ENCODE measurements around the gene AFG3L2.

The AFG3L2 gene

DNA sequence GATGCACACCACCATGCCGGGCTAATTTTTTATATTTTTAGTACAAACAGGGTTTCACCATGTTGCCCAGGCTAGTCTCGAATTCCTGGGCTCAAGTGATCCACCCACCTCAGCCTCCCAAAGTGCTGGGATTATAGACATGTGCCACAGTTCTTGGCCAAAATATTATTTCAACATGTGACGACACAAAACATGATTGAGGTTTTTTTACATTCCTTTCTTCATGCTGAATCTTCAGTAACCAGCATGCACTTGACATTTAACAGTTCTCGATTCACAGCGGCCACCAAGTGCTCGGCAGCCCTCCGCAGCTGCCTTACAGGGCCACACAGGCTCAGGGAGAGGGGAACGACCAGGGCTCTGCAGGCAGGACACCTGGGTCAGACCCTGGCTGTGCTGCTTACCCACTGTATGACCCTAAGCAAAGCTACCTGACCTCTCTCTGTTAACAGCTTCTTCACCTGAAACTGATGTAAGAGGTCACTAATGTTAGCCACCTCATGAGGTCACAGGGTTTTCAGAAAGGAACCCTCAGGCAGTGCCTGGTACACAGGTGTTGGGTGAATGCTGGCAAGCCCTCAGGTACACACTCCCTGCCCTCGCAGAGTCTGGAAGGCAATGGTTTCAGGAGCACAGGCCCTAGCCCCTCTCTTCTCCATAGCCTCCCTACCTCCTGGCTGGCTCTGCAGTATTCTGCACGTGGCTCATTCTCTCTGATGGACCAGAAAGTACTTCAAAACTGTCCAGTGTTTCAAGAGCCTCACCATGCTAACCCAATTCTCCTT lies 43.3 kb downstream of the AFG3L2 start:
- no peak overlapping the region for H3K4me3 ChIP-seq (ENCODE audit: low read length)
- TF ChIP-seq, protein P1, sequence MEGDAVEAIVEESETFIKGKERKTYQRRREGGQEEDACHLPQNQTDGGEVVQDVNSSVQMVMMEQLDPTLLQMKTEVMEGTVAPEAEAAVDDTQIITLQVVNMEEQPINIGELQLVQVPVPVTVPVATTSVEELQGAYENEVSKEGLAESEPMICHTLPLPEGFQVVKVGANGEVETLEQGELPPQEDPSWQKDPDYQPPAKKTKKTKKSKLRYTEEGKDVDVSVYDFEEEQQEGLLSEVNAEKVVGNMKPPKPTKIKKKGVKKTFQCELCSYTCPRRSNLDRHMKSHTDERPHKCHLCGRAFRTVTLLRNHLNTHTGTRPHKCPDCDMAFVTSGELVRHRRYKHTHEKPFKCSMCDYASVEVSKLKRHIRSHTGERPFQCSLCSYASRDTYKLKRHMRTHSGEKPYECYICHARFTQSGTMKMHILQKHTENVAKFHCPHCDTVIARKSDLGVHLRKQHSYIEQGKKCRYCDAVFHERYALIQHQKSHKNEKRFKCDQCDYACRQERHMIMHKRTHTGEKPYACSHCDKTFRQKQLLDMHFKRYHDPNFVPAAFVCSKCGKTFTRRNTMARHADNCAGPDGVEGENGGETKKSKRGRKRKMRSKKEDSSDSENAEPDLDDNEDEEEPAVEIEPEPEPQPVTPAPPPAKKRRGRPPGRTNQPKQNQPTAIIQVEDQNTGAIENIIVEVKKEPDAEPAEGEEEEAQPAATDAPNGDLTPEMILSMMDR (conservative IDR thresholded peaks at IDR 0.05; ENCODE audit: low read length) = no peak
- DNase-seq (ENCODE audit: low read depth) = no peak

DNA sequence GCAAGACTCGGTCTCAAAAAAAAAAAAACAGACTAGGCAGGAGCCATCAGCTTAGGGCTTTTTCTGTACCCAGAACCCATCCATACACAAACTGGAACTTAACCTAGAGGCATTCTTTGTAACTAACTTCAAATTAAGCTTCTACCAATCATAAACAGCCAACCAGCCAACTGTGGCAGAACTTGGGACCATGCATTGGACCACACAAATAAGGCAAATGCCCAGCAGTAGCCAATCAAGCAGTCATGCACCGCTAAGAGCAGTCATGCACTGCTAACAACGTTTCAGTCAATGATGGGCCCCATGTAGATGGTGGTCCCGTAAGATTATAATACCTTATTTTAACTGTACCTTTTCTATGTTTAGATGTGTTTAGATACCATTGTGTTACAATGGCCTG lies 46.3 kb downstream of the AFG3L2 start:
- H3K4me3 ChIP-seq (ENCODE audit: low read length) = no peak overlapping the region
- DNase-seq (ENCODE audit: low read depth) = no peak
- TF ChIP-seq, protein P1 (conservative IDR thresholded peaks at IDR 0.05; ENCODE audit: low read length) = no peak

DNA sequence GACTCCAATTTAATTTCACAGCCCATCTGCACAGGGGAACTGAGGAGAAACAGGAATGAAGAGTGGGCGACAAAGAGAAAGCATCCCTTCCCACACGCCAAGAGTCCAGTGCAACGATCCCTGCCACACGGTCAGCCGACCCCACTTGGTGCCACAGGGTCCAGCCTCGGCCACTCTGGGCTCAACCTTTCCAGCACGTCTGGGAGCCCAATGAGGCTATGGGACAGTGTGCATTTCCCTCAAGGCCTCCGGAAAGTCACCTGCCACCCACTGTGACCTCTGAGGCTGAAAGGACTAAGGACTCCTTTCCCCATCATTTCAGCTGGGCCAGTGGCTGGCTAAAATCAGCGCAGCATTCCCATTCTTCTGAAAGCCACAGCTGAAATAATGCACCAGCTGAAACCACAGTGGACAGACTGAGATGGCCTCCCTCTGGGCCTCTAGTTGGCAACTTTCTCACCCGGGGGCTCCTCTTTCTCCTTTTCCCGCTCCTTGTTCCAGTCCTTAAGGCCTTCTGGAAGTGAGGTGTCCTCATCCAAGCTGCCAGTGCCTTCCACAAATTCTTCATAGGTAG lies 47.8 kb downstream of the AFG3L2 start:
- DNase-seq (ENCODE audit: low read depth) = no peak
- H3K4me3 ChIP-seq (ENCODE audit: low read length) = no peak overlapping the region
- TF ChIP-seq, protein P1 (conservative IDR thresholded peaks at IDR 0.05; ENCODE audit: low read length) = no peak

DNA sequence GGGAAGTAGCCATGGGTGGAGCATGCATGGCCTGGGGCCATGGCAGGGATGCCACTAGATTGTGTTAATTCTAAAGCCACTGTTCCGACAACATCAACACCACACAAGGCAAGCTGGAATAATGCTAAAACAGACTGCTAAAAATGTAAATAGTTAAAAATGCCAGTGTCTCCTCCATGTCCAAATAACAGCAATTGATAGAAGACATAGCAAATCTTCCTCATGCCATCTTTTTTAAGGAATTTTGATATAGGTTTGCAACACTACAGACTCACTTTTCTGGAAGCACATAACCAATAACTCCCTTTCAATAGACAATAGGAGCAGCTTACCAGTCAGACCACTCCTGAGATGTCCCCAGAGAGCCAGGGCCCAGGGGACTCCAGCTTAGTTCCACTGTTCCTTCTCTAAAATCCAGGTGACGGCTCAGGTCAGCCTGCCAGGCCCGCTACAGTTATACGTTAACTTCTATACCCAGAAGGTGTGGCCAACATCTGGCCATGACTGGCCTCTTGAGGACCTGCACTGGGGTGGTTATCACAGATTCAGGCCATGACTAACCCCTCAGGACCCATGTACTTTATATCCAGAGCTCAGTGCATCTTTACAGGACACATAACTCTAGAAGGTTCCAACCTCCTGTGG lies 48.7 kb downstream of the AFG3L2 start:
- no peak overlapping the region for H3K4me3 ChIP-seq (ENCODE audit: low read length)
- no peak for DNase-seq (ENCODE audit: low read depth)
- TF ChIP-seq, protein P1 (conservative IDR thresholded peaks at IDR 0.05; ENCODE audit: low read length) = no peak

DNA sequence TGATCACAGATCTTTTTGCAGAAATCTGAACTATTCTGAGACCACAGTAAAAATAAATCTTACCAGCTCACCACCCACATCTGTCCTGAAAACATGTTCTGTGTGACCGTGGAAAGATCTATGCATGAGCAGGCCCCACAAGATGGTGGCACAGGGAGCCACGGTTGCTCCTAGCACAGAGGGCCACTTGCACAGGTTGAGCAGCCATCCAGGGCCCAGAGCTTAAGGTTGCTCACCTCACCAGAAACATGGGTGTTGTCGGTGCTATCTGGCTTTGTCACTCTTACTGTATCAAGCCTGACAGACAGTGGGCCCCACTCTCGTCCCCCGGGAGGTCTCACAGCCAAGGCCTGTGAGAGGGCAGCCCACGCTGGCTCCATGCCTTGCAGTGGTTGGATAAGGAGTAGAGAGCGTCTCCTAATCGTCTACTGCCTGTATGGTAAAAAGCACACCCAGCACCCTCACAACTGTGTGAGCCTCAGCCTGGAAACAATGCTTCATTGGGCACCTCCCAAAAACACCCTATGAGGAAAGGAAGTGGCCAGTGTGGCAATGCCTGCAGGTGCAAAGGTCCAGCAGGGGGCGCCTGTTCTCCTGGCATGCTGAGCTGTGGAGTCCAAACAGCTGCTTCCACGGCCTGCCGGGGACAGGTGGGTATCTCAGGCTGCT lies 49.4 kb downstream of the AFG3L2 start:
- no peak overlapping the region for H3K4me3 ChIP-seq (ENCODE audit: low read length)
- TF ChIP-seq, protein P1 (conservative IDR thresholded peaks at IDR 0.05; ENCODE audit: low read length) = peak; percentile 79
- peak; percentile 73 for DNase-seq (ENCODE audit: low read depth)

DNA sequence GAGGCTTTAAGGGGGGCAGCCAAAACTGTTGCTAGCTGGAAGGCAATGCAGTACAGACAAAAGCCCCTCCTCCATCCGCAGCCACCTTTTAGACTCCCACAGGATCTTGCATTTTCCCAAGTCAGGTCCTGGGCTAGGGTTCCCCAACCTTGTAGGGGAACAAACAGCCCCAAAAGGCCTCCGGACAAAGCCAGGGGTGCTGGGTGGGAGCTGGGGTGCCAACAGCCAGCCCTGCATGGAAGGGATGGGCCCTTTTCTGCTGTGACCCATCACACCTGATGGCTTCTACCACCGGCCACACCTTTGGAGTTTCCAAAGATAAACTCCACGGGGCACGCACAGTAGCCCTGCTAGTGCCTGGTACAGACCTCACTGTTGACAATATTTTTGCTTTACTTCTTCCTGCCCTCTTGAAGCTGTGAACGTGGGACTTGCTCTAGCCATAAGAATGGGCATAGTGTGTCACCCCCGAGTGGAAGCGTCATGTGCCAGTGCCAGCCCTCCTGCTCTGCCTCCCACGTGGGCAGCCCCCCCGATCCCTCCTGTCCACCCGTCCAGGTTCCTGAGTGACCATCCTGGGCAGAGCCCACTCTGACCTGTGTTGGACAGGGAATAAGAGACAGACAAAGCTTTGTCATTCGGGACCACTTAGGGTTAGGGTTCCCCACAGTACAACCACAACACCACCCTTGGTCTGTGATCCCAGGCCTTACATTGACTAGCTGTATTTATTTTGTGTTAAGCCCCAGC lies 50.1 kb downstream of the AFG3L2 start:
- TF ChIP-seq, protein P1 (conservative IDR thresholded peaks at IDR 0.05; ENCODE audit: low read length) = no peak
- H3K4me3 ChIP-seq (ENCODE audit: low read length) = no peak overlapping the region
- no peak for DNase-seq (ENCODE audit: low read depth)
